Mesendoderm (in vitro differentiated cells): ENCODE results near the gene EGFL8.

ENCODE experiments used
- DNase-seq: peaks from one replicate; pipeline ENCODE4 v3.0.0; 2013
- H2AK5ac ChIP-seq: 2 replicates; pipeline ENCODE4 v1.6.1; 2013; ENCODE audit warnings: low read length, inconsistent platforms
- H2BK120ac ChIP-seq: 2 replicates; pipeline ENCODE4 v1.6.1; 2013; ENCODE audit warnings: low read depth, mild to moderate bottlenecking, low read length, moderate library complexity, mixed read lengths
- H2BK15ac ChIP-seq: replicated peaks from 2 replicates; pipeline ENCODE4 v1.6.1; 2013; ENCODE audit warnings: low read depth, mild to moderate bottlenecking, moderate library complexity
- H2BK5ac ChIP-seq: 2 replicates; pipeline ENCODE4 v1.6.1; 2013; ENCODE audit warnings: low read length, inconsistent platforms
- H3K18ac ChIP-seq: 2 replicates; pipeline ENCODE4 v1.6.1; 2013; ENCODE audit warnings: mild to moderate bottlenecking, low read length, mixed read lengths
- H3K23ac ChIP-seq: one replicate; pipeline ENCODE4 v1.6.1; 2013; ENCODE audit warnings: low read length
- H3K27ac ChIP-seq: 2 replicates; pipeline ENCODE4 v1.5.1; 2013; ENCODE audit warnings: low read depth, mild to moderate bottlenecking, inconsistent platforms, low read length, moderate library complexity
- H3K27me3 ChIP-seq: 2 replicates; pipeline ENCODE4 v1.6.1; 2013; ENCODE audit warnings: low read length, control low read depth, mild to moderate bottlenecking, inconsistent platforms; ENCODE audit not compliant: insufficient read depth, poor library complexity
- H3K36me3 ChIP-seq: 2 replicates; pipeline ENCODE4 v1.6.1; 2013; ENCODE audit warnings: low read length, inconsistent platforms; ENCODE audit not compliant: control insufficient read depth, insufficient read depth
- H3K4ac ChIP-seq: one replicate; pipeline ENCODE4 v1.6.1; 2013; ENCODE audit warnings: low read depth, mild to moderate bottlenecking, low read length, moderate library complexity
- H3K4me1 ChIP-seq: 2 replicates; pipeline ENCODE4 v1.6.1; 2013; ENCODE audit warnings: low read depth, low read length, inconsistent platforms; ENCODE audit not compliant: control insufficient read depth
- H3K4me2 ChIP-seq: 2 replicates; pipeline ENCODE4 v1.6.1; 2013; ENCODE audit warnings: low read length
- H3K4me3 ChIP-seq: 2 replicates; pipeline ENCODE4 v1.5.1; 2013; ENCODE audit warnings: mild to moderate bottlenecking, low read length
- H3K56ac ChIP-seq: one replicate; pipeline ENCODE4 v1.6.1; 2013; ENCODE audit warnings: low read length
- H3K79me1 ChIP-seq: 2 replicates; pipeline ENCODE4 v1.6.1; 2013; ENCODE audit warnings: low read length, inconsistent platforms
- H3K79me2 ChIP-seq: 2 replicates; pipeline ENCODE4 v1.6.1; 2013; ENCODE audit warnings: mild to moderate bottlenecking, low read length; ENCODE audit not compliant: control insufficient read depth, insufficient read depth
- H3K9ac ChIP-seq: 2 replicates; pipeline ENCODE4 v1.6.1; 2013; ENCODE audit warnings: low read length, inconsistent platforms
- H4K5ac ChIP-seq: one replicate; pipeline ENCODE4 v1.6.1; 2013; ENCODE audit warnings: low read length
- H4K8ac ChIP-seq: one replicate; pipeline ENCODE4 v1.6.1; 2013; ENCODE audit warnings: low read depth, mild to moderate bottlenecking, control low read depth, low read length, moderate library complexity
- WGBS: extraction: QIAGEN DNeasy Blood & Tissue Kit; methylation state at CpG from one replicate; pipeline ENCODE4 v1.1.7; 2013; ENCODE audit warnings: low lambda C conversion rate, missing lambda C conversion rate; ENCODE audit not compliant: insufficient coverage; ENCODE audit errors: extremely low coverage; 5-methylcytosine and 5-hydroxymethylcytosine counted together

EGFL8 gene

GRCh38 chr6:32147401-32148132, 16.8 kb upstream of the EGFL8 start:
- no peaks in the 10 kb centered on the region for H3K36me3 ChIP-seq
- DNase-seq: no peak
- no peak overlapping the region for H3K56ac ChIP-seq

GRCh38 chr6:32148289-32149091, 15.9 kb upstream of the EGFL8 start:
- Histone ChIP-seq H4K8ac (no peak overlapping the region), H3K27me3 (no peaks in the 10 kb centered on the region), H3K18ac (no peak overlapping the region), H3K79me1 (no peaks in the 10 kb centered on the region), H3K56ac (no peak overlapping the region), H3K4me2 (no peak overlapping the region), H3K4me1 (peaks cover 21% of the 10 kb centered on the region), H3K4ac (no peak overlapping the region), H3K4me3 (no peak overlapping the region), H2BK15ac (no peak overlapping the region), H3K79me2 (no peaks in the 10 kb centered on the region), H3K36me3 (no peaks in the 10 kb centered on the region), H3K27ac (no peak overlapping the region), H2AK5ac (no peak overlapping the region), H3K9ac (no peak overlapping the region), H2BK120ac (no peak overlapping the region), H2BK5ac (no peak overlapping the region), H4K5ac (no peak overlapping the region), H3K23ac (no peak overlapping the region)
- DNase-seq: peak; percentile 56
- no CpG with 5 or more reads among the region's 39 CpGs for WGBS

More at GRCh38 chr6:32147401-32148132, 16.8 kb upstream of the EGFL8 start:
- peaks cover 18% of the 10 kb centered on the region for H3K4me1 ChIP-seq
- no peak overlapping the region for H2BK120ac ChIP-seq
- no peak overlapping the region for H3K9ac ChIP-seq
- no peak overlapping the region for H4K8ac ChIP-seq
- H3K27me3 ChIP-seq: no peaks in the 10 kb centered on the region
- no peak overlapping the region for H3K4me3 ChIP-seq
- H3K79me2 ChIP-seq: no peaks in the 10 kb centered on the region
- no peaks in the 10 kb centered on the region for H3K79me1 ChIP-seq
- no CpG with 5 or more reads among the region's 4 CpGs for WGBS
- no peak overlapping the region for H2BK15ac ChIP-seq
- H3K4ac ChIP-seq: no peak overlapping the region
- H3K4me2 ChIP-seq: no peak overlapping the region
- no peak overlapping the region for H2BK5ac ChIP-seq
- no peak overlapping the region for H2AK5ac ChIP-seq
- no peak overlapping the region for H3K23ac ChIP-seq
- H3K18ac ChIP-seq: no peak overlapping the region
- H4K5ac ChIP-seq: no peak overlapping the region
- no peak overlapping the region for H3K27ac ChIP-seq

- Histone ChIP-seq H4K8ac (no peak overlapping the region), H3K27me3 (no peaks in the 10 kb centered on the region), H3K56ac (no peak overlapping the region), H3K4me1 (peaks cover 21% of the 10 kb centered on the region), H2BK5ac (no peak overlapping the region), H4K5ac (no peak overlapping the region), H2BK120ac (no peak overlapping the region), H3K4me3 (no peak overlapping the region), H3K23ac (no peak overlapping the region), H3K9ac (no peak overlapping the region), H2BK15ac (no peak overlapping the region), H3K27ac (no peak overlapping the region), H3K79me2 (no peaks in the 10 kb centered on the region), H3K36me3 (no peaks in the 10 kb centered on the region), H3K4me2 (no peak overlapping the region), H3K18ac (no peak overlapping the region), H2AK5ac (no peak overlapping the region), H3K79me1 (peaks cover under 1% of the 10 kb centered on the region), H3K4ac (no peak overlapping the region)
- no peak for DNase-seq
- no CpG with 5 or more reads among the region's 47 CpGs for WGBS
Measured at GRCh38 chr6:32149092-32149755, 15.2 kb upstream of the EGFL8 start.

- peak overlapping the region; percentile 6 for H2BK5ac ChIP-seq
- no CpG with 5 or more reads among the region's 55 CpGs for WGBS
- H3K23ac ChIP-seq: no peak overlapping the region
- H4K5ac ChIP-seq: no peak overlapping the region
- H3K79me1 ChIP-seq: peaks cover 6% of the 10 kb centered on the region
- H3K36me3 ChIP-seq: no peaks in the 10 kb centered on the region
- H4K8ac ChIP-seq: no peak overlapping the region
- H3K79me2 ChIP-seq: no peaks in the 10 kb centered on the region
- H3K56ac ChIP-seq: peak overlapping the region; percentile 86
- peaks cover 24% of the 10 kb centered on the region for H3K4me1 ChIP-seq
- H2BK120ac ChIP-seq: no peak overlapping the region
- H2AK5ac ChIP-seq: no peak overlapping the region
- H3K4ac ChIP-seq: no peak overlapping the region
- H3K18ac ChIP-seq: peak overlapping the region; percentile 19
- peak overlapping the region; percentile 74 for H3K9ac ChIP-seq
- peak overlapping the region; percentile 19 for H3K4me3 ChIP-seq
- H3K27me3 ChIP-seq: no peaks in the 10 kb centered on the region
- no peak overlapping the region for H3K27ac ChIP-seq
- peak overlapping the region; percentile 82 for H3K4me2 ChIP-seq
- no peak overlapping the region for H2BK15ac ChIP-seq
- DNase-seq: peak; percentile 71
Measured at GRCh38 chr6:32149932-32150870, 14.2 kb upstream of the EGFL8 start.

GRCh38 chr6:32151181-32151862, 13.1 kb upstream of the EGFL8 start:
- Histone ChIP-seq H3K4me3 (no peak overlapping the region), H3K27me3 (no peaks in the 10 kb centered on the region), H3K79me2 (no peaks in the 10 kb centered on the region), H2BK15ac (no peak overlapping the region), H3K36me3 (no peaks in the 10 kb centered on the region), H3K56ac (peak overlapping the region; percentile 11), H3K27ac (no peak overlapping the region), H3K79me1 (peaks cover 8% of the 10 kb centered on the region), H3K4ac (no peak overlapping the region), H2BK5ac (no peak overlapping the region), H3K23ac (no peak overlapping the region), H3K9ac (no peak overlapping the region), H2BK120ac (no peak overlapping the region), H4K8ac (no peak overlapping the region), H3K4me2 (no peak overlapping the region), H3K4me1 (peaks cover 19% of the 10 kb centered on the region), H3K18ac (no peak overlapping the region), H4K5ac (no peak overlapping the region), H2AK5ac (no peak overlapping the region)
- no peak for DNase-seq
- WGBS: no CpG with 5 or more reads among the region's 8 CpGs
